ENCODE results near the gene TRRAP. TPM values are rescaled to one million over a fixed set of nuclear protein-coding genes. Genes with fewer than 3 reads are reported as not detected.

The TRRAP gene
- total RNA-seq, 6 donors from 2014 or later, result 29.1 to 53.4 (median 37.5) TPM

- H3K4me1 ChIP-seq, result no peaks in the 10 kb centered on the region
- no peak overlapping the region for H3K27ac ChIP-seq
- H3K27me3 ChIP-seq, result no peaks in the 10 kb centered on the region
- 95% methylated on average over 28 to 32 of the region's 32 CpGs for WGBS, 2 donors
- peak in 1 of 2 donors; percentile 10 for DNase-seq
- H3K9me3 ChIP-seq, result no peaks in the 10 kb centered on the region
- H3K4me3 ChIP-seq, result no peak overlapping the region
- no peak for ATAC-seq (ENCODE audit: low FRiP score in 2 of 2)
- TF ChIP-seq POLR2AphosphoS5 (IDR thresholded peaks at IDR 0.05), result no peak
- no peak for TF ChIP-seq CTCF (IDR thresholded peaks at IDR 0.05)
- TF ChIP-seq POLR2A (IDR thresholded peaks at IDR 0.05), result no peak
- TF ChIP-seq EP300 (IDR thresholded peaks at IDR 0.05), result no peak
- H3K36me3 ChIP-seq, result peaks cover 53 to 93% (median 80%) of the 10 kb centered on the region in 4 donors
Observed at GRCh38 chr7:98993024-98993897, 114.9 kb downstream of the TRRAP start.

GRCh38 chr7:98994046-98994944 is 116.0 kb downstream of the TRRAP start:
- DNase-seq (peak in 1 of 2 donors; percentile 11), ATAC-seq (ENCODE audit: low FRiP score in 2 of 2) (no peak)
- H3K4me1 ChIP-seq, result no peaks in the 10 kb centered on the region
- no peaks in the 10 kb centered on the region for H3K9me3 ChIP-seq
- H3K27me3 ChIP-seq, result no peaks in the 10 kb centered on the region
- peaks cover 44 to 91% (median 81%) of the 10 kb centered on the region in 4 donors for H3K36me3 ChIP-seq
- no peak for TF ChIP-seq CTCF (IDR thresholded peaks at IDR 0.05)
- TF ChIP-seq EP300 (IDR thresholded peaks at IDR 0.05), result no peak
- no peak for TF ChIP-seq POLR2A (IDR thresholded peaks at IDR 0.05)
- TF ChIP-seq POLR2AphosphoS5 (IDR thresholded peaks at IDR 0.05), result no peak
- no peak overlapping the region for H3K27ac ChIP-seq
- WGBS, 2 donors, result 94 to 95% methylated on average over 34 of the region's 34 CpGs
- H3K4me3 ChIP-seq, result no peak overlapping the region

GRCh38 chr7:98995111-98995510 is 116.8 kb downstream of the TRRAP start:
- TF ChIP-seq POLR2A (IDR thresholded peaks at IDR 0.05), result no peak
- no peak for TF ChIP-seq POLR2AphosphoS5 (IDR thresholded peaks at IDR 0.05)
- no peak for TF ChIP-seq CTCF (IDR thresholded peaks at IDR 0.05)
- TF ChIP-seq EP300 (IDR thresholded peaks at IDR 0.05), result no peak
- H3K27me3 ChIP-seq, result no peaks in the 10 kb centered on the region
- no peaks in the 10 kb centered on the region for H3K4me1 ChIP-seq
- H3K4me3 ChIP-seq, result no peak overlapping the region
- 94 to 99% methylated on average over 13 of the region's 13 CpGs for WGBS, 2 donors
- H3K36me3 ChIP-seq, result peaks cover 37 to 91% (median 79%) of the 10 kb centered on the region in 4 donors
- ATAC-seq (ENCODE audit: low FRiP score in 2 of 2) (no peak), DNase-seq (peak in 1 of 2 donors; percentile 15)
- no peaks in the 10 kb centered on the region for H3K9me3 ChIP-seq
- no peak overlapping the region for H3K27ac ChIP-seq

- Histone ChIP-seq H3K27ac (no peak overlapping the region), H3K36me3 (peaks cover 37 to 91% (median 80%) of the 10 kb centered on the region in 4 donors), H3K9me3 (no peaks in the 10 kb centered on the region), H3K27me3 (no peaks in the 10 kb centered on the region), H3K4me3 (no peak overlapping the region), H3K4me1 (no peaks in the 10 kb centered on the region)
- TF ChIP-seq POLR2A (IDR thresholded peaks at IDR 0.05), result no peak
- TF ChIP-seq EP300 (IDR thresholded peaks at IDR 0.05), result no peak
- TF ChIP-seq CTCF (IDR thresholded peaks at IDR 0.05), result no peak
- no peak for TF ChIP-seq POLR2AphosphoS5 (IDR thresholded peaks at IDR 0.05)
- 95 to 98% methylated on average over 14 to 16 of the region's 16 CpGs for WGBS, 2 donors
- ATAC-seq (ENCODE audit: low FRiP score in 2 of 2), result peak in 1 of 2 donors; percentile 32
- DNase-seq, result peak in 1 of 2 donors; percentile 15
Observed at GRCh38 chr7:98995523-98996149, 117.3 kb downstream of the TRRAP start.

Data from upper lobe of left lung (tissue), 6 donors.